SU-DHL-6 (cell line): Measurements from ENCODE around the gene MED31.

Source experiments
- EZH2phosphoT487 ChIP-seq: fragments of 200-600 bp; sonication (generic), shearing (Covaris generic); conservative IDR thresholded peaks from 2 replicates; pipeline ENCODE4 v1.6.1; 2018; ENCODE audit warnings: mild to moderate bottlenecking, antibody characterized with exemption, low read length, moderate library complexity, mixed read lengths
- TF ChIP-seq, protein P1 (sequence below): fragments of 200-600 bp; sonication (generic); IDR thresholded peaks from one replicate; pipeline ENCODE4 v1.5.1; 2017; ENCODE audit warnings: antibody characterized with exemption, mild to moderate bottlenecking, low read length, moderate library complexity; ENCODE audit not compliant: insufficient read depth, poor library complexity, severe bottlenecking

- TF ChIP-seq, protein P1, sequence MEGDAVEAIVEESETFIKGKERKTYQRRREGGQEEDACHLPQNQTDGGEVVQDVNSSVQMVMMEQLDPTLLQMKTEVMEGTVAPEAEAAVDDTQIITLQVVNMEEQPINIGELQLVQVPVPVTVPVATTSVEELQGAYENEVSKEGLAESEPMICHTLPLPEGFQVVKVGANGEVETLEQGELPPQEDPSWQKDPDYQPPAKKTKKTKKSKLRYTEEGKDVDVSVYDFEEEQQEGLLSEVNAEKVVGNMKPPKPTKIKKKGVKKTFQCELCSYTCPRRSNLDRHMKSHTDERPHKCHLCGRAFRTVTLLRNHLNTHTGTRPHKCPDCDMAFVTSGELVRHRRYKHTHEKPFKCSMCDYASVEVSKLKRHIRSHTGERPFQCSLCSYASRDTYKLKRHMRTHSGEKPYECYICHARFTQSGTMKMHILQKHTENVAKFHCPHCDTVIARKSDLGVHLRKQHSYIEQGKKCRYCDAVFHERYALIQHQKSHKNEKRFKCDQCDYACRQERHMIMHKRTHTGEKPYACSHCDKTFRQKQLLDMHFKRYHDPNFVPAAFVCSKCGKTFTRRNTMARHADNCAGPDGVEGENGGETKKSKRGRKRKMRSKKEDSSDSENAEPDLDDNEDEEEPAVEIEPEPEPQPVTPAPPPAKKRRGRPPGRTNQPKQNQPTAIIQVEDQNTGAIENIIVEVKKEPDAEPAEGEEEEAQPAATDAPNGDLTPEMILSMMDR: no peak
- no peak for TF ChIP-seq EZH2phosphoT487
Measured at GRCh38 chr17:6657633-6658287, 6.4 kb upstream of the MED31 start.
